ENCODE results near the gene ARHGAP4. TPM values are rescaled to one million over a fixed set of nuclear protein-coding genes. Genes with fewer than 3 reads are reported as not detected.

Gene ARHGAP4
- total RNA-seq, 1 experiment from 2014 or later = 67.4 TPM

GRCh38 chrX:153873282-153874084 is 52.6 kb downstream of the ARHGAP4 start:
- DNase-seq (ENCODE audit: low read depth, low spot score) (no peak), ATAC-seq (no peak)
- no TSS peak for BruUV-seq (replicated peaks)
- Histone ChIP-seq H4K20me1 (ENCODE audit: insufficient read depth) (no peaks in the 10 kb centered on the region), H3K9me3 (ENCODE audit: control insufficient read depth in 1 of 2, insufficient read depth in 1 of 2, low read depth in 1 of 2, low read length in 2 of 2) (no peaks in the 10 kb centered on the region), H3K4me1 (ENCODE audit: control insufficient read depth in 1 of 2, insufficient read depth in 2 of 2, low read length in 2 of 2) (no peaks in the 10 kb centered on the region), H3K4me3 (replicated peaks in 1 of 2; ENCODE audit: low read depth in 1 of 2, low read length in 2 of 2) (no peak overlapping the region), H3K79me2 (ENCODE audit: insufficient read depth, low read length) (no peaks in the 10 kb centered on the region), H3K4me2 (ENCODE audit: low read length) (no peak overlapping the region), H3K27me3 (ENCODE audit: insufficient read depth, low read length) (no peaks in the 10 kb centered on the region), H3K36me3 (ENCODE audit: control insufficient read depth in 1 of 2, insufficient read depth in 2 of 2, low read length in 2 of 2) (no peaks in the 10 kb centered on the region), H3K9ac (ENCODE audit: low read length) (no peak overlapping the region), H3K27ac (ENCODE audit: low read depth, low read length) (no peak overlapping the region), H3K9me2 (ENCODE audit: insufficient read depth) (no peaks in the 10 kb centered on the region), H2AFZ (ENCODE audit: low read depth, low read length, poor library complexity, severe bottlenecking) (no peak overlapping the region)
- ChIA-PET POLR2A (no interaction called here), CTCF (no interaction called here), RAD21 (ENCODE audit: low non-redundant PET in 1 of 2, low total read pairs in 2 of 2, uncharacterized antibody in 2 of 2, unreplicated experiment in 2 of 2) (no interaction called here)
- no peak for TF ChIP-seq CBX3 (IDR thresholded peaks at IDR 0.05; ENCODE audit: low read depth)
- intact Hi-C loops (cut with micrococcal nuclease) = no loop called here

- no TSS peak for BruUV-seq (replicated peaks)
- Histone ChIP-seq H3K36me3 (ENCODE audit: control insufficient read depth in 1 of 2, insufficient read depth in 2 of 2, low read length in 2 of 2) (no peaks in the 10 kb centered on the region), H3K9ac (ENCODE audit: low read length) (no peak overlapping the region), H3K9me3 (ENCODE audit: control insufficient read depth in 1 of 2, insufficient read depth in 1 of 2, low read depth in 1 of 2, low read length in 2 of 2) (no peaks in the 10 kb centered on the region), H3K9me2 (ENCODE audit: insufficient read depth) (no peaks in the 10 kb centered on the region), H3K79me2 (ENCODE audit: insufficient read depth, low read length) (no peaks in the 10 kb centered on the region), H3K27ac (ENCODE audit: low read depth, low read length) (no peak overlapping the region), H3K4me2 (ENCODE audit: low read length) (no peak overlapping the region), H3K4me3 (replicated peaks in 1 of 2; ENCODE audit: low read depth in 1 of 2, low read length in 2 of 2) (no peak overlapping the region), H2AFZ (ENCODE audit: low read depth, low read length, poor library complexity, severe bottlenecking) (no peak overlapping the region), H3K27me3 (ENCODE audit: insufficient read depth, low read length) (no peaks in the 10 kb centered on the region), H3K4me1 (ENCODE audit: control insufficient read depth in 1 of 2, insufficient read depth in 2 of 2, low read length in 2 of 2) (no peaks in the 10 kb centered on the region), H4K20me1 (ENCODE audit: insufficient read depth) (no peaks in the 10 kb centered on the region)
- intact Hi-C loops (cut with micrococcal nuclease) = no loop called here
- DNase-seq (ENCODE audit: low read depth, low spot score) = no peak
- CTCF ChIA-PET = no interaction called here
- TF ChIP-seq JUND (IDR thresholded peaks at IDR 0.05) = no peak
- TF ChIP-seq POLR2AphosphoS5 (IDR thresholded peaks at IDR 0.05; ENCODE audit: low read depth, low read length) = no peak
- no peak for TF ChIP-seq EZH2 (IDR thresholded peaks at IDR 0.05)
- TF ChIP-seq SIN3A (IDR thresholded peaks at IDR 0.05; ENCODE audit: low read depth) = no peak
- TF ChIP-seq TCF7L2 (IDR thresholded peaks at IDR 0.05; ENCODE audit: borderline replicate concordance, extremely low read depth, insufficient read depth, insufficient read length) = no peak
- TF ChIP-seq POLR2A (IDR thresholded peaks at IDR 0.05; ENCODE audit: borderline replicate concordance, extremely low read depth, insufficient read depth, insufficient read length) = no peak
- TF ChIP-seq ZFX (IDR thresholded peaks at IDR 0.05) = no peak
- TF ChIP-seq RAD21 (IDR thresholded peaks at IDR 0.05; ENCODE audit: low read depth) = no peak
- TF ChIP-seq ELF1 (IDR thresholded peaks at IDR 0.05; ENCODE audit: borderline replicate concordance, low read depth) = no peak
- RAD21 ChIA-PET (ENCODE audit: low non-redundant PET in 1 of 2, low total read pairs in 2 of 2, uncharacterized antibody in 2 of 2, unreplicated experiment in 2 of 2) = no interaction called here
- POLR2A ChIA-PET = no interaction called here
- no peak for ATAC-seq
Measured at GRCh38 chrX:153871946-153872878, 53.9 kb downstream of the ARHGAP4 start.
